ENCODE data around the gene RIF1.

The RIF1 gene

DNA sequence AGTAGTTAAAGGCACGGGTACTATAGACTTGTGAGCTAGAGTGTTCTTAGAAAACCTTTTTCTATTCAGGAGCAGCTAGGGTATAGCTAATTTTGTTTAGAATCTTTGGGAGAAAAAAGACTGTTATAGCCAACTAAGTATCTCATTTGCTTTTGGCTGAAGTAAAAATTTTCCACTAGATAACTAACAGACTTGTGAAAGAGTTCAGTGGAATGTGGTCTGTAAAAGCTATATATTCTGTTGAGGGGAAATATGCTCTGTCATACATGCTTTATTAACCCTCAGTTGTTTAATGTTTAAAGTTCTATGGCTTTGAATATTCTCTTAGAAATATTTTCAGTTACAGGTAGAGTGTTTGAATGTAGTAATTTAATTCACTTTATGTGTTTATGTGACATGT, 49.7 kb downstream of the RIF1 start:
- TF ChIP-seq RAD21 (IDR thresholded peaks at IDR 0.05; ENCODE audit: low read depth), result no peak
- TF ChIP-seq TEAD4 (IDR thresholded peaks at IDR 0.05), result no peak
- TF ChIP-seq USF1 (IDR thresholded peaks at IDR 0.05), result no peak
- no peak for TF ChIP-seq ZBTB7A (IDR thresholded peaks at IDR 0.05; ENCODE audit: low read depth)
- no peak for TF ChIP-seq TCF12 (IDR thresholded peaks at IDR 0.05; ENCODE audit: low read depth)
- TF ChIP-seq YY1 (IDR thresholded peaks at IDR 0.05; ENCODE audit: low read depth), result no peak
- no peak for TF ChIP-seq NFIC (IDR thresholded peaks at IDR 0.05)
- no peak for TF ChIP-seq EGR1 (IDR thresholded peaks at IDR 0.05)
- TF ChIP-seq EP300 (IDR thresholded peaks at IDR 0.05; ENCODE audit: borderline replicate concordance), result no peak
- TF ChIP-seq, protein P1, sequence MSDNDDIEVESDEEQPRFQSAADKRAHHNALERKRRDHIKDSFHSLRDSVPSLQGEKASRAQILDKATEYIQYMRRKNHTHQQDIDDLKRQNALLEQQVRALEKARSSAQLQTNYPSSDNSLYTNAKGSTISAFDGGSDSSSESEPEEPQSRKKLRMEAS (IDR thresholded peaks at IDR 0.05), result no peak
- TF ChIP-seq TAF1 (IDR thresholded peaks at IDR 0.05; ENCODE audit: low read depth), result no peak
- TF ChIP-seq CREB1 (IDR thresholded peaks at IDR 0.05; ENCODE audit: low read depth), result no peak
- TF ChIP-seq FOXM1 (IDR thresholded peaks at IDR 0.05; ENCODE audit: borderline replicate concordance, low read depth), result no peak

DNA sequence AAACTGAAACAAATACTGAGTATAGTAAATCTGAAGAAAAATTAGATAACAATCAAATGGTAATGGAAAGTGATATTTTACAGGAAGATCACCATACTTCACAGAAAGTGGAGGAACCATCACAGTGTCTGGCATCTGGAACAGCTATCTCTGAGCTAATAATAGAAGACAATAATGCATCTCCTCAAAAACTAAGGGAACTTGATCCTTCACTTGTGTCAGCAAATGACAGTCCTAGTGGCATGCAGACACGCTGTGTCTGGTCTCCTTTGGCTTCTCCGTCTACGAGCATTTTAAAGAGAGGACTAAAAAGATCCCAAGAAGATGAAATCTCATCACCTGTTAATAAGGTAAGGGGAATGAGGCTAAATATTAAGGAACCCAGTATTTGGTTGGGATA, 56.1 kb downstream of the RIF1 start:
- TF ChIP-seq EGR1 (IDR thresholded peaks at IDR 0.05), result no peak
- no peak for TF ChIP-seq EP300 (IDR thresholded peaks at IDR 0.05; ENCODE audit: borderline replicate concordance)
- TF ChIP-seq USF1 (IDR thresholded peaks at IDR 0.05), result no peak
- no peak for TF ChIP-seq TEAD4 (IDR thresholded peaks at IDR 0.05)
- no peak for TF ChIP-seq ZBTB7A (IDR thresholded peaks at IDR 0.05; ENCODE audit: low read depth)
- TF ChIP-seq CREB1 (IDR thresholded peaks at IDR 0.05; ENCODE audit: low read depth), result no peak
- TF ChIP-seq YY1 (IDR thresholded peaks at IDR 0.05; ENCODE audit: low read depth), result no peak
- no peak for TF ChIP-seq FOXM1 (IDR thresholded peaks at IDR 0.05; ENCODE audit: borderline replicate concordance, low read depth)
- no peak for TF ChIP-seq RAD21 (IDR thresholded peaks at IDR 0.05; ENCODE audit: low read depth)
- TF ChIP-seq TAF1 (IDR thresholded peaks at IDR 0.05; ENCODE audit: low read depth), result no peak
- TF ChIP-seq, protein P1 (IDR thresholded peaks at IDR 0.05), result no peak
- TF ChIP-seq NFIC (IDR thresholded peaks at IDR 0.05), result no peak
- TF ChIP-seq CEBPB (IDR thresholded peaks at IDR 0.05), result no peak
- no peak for TF ChIP-seq REST (IDR thresholded peaks at IDR 0.05; ENCODE audit: low read depth)
- TF ChIP-seq TCF12 (IDR thresholded peaks at IDR 0.05; ENCODE audit: low read depth), result no peak

DNA sequence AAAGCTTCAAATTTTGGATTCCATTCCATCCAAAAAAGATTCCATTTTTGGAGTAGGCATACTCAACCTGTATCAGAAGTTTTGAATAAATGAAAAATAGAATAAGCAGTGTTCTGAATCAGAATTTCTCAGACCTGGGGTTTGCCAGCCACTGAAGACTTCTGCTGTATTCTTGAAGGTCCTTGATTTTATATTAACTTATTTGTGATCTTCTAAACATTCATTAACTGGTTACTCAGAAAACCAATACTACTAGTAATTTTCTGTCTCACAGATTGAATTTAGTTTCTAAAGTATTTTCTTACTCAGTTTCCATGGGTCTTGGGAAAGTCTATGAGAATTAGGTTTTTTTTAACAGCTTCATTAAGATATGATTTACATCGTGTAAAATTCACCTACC, 60.9 kb downstream of the RIF1 start:
- TF ChIP-seq REST (IDR thresholded peaks at IDR 0.05; ENCODE audit: low read depth), result no peak
- TF ChIP-seq NFIC (IDR thresholded peaks at IDR 0.05), result no peak
- TF ChIP-seq EGR1 (IDR thresholded peaks at IDR 0.05), result no peak
- no peak for TF ChIP-seq RAD21 (IDR thresholded peaks at IDR 0.05; ENCODE audit: low read depth)
- TF ChIP-seq YY1 (IDR thresholded peaks at IDR 0.05; ENCODE audit: low read depth), result no peak

- TF ChIP-seq CREB1 (IDR thresholded peaks at IDR 0.05; ENCODE audit: low read depth) (no peak), TAF1 (IDR thresholded peaks at IDR 0.05; ENCODE audit: low read depth) (no peak), TCF12 (IDR thresholded peaks at IDR 0.05; ENCODE audit: low read depth) (no peak), CEBPB (IDR thresholded peaks at IDR 0.05) (no peak), EP300 (IDR thresholded peaks at IDR 0.05; ENCODE audit: borderline replicate concordance) (no peak), REST (IDR thresholded peaks at IDR 0.05; ENCODE audit: low read depth) (no peak), NFIC (IDR thresholded peaks at IDR 0.05) (no peak), RAD21 (IDR thresholded peaks at IDR 0.05; ENCODE audit: low read depth) (no peak), EGR1 (IDR thresholded peaks at IDR 0.05) (no peak), YY1 (IDR thresholded peaks at IDR 0.05; ENCODE audit: low read depth) (no peak), USF1 (IDR thresholded peaks at IDR 0.05) (no peak), FOXM1 (IDR thresholded peaks at IDR 0.05; ENCODE audit: borderline replicate concordance, low read depth) (no peak), ZBTB7A (IDR thresholded peaks at IDR 0.05; ENCODE audit: low read depth) (no peak), TEAD4 (IDR thresholded peaks at IDR 0.05) (no peak)
- TF ChIP-seq, protein P1 (IDR thresholded peaks at IDR 0.05), result no peak
Measured at GRCh38 chr2:151472966-151473365, 63.3 kb downstream of the RIF1 start.

Measured in Ishikawa (cell line).